ENCODE measurements around the gene AMY1C.
"Not testable (repeated sequence)": the region's sequence is repeated elsewhere in the genome, so short reads cannot be mapped to it uniquely, and the experiment has no call there.

- TF ChIP-seq EZH2phosphoT487 (IDR thresholded peaks at IDR 0.05; ENCODE audit: insufficient read depth, low read depth); EZH2 (IDR thresholded peaks at IDR 0.05; ENCODE audit: insufficient read depth, poor library complexity, severe bottlenecking): not testable (repeated sequence)
Observed at GRCh38 chr1:103745040-103745439, 4.7 kb upstream of the AMY1C start.

Measured in GM23248 (cell line).